ENCODE data around the gene ADGRF5.

Gene ADGRF5

GRCh38 chr6:46921731-46922130 lies at the start of gene ADGRF5:
Gene ADGRF5, minus strand, starts transcription at chr6:46921938. Its CDS starts 15,176 bp downstream, at chr6:46906762.
- DNase-seq (ENCODE audit: low read depth) = no peak

- DNase-seq (ENCODE audit: low read depth) = no peak
Measured at GRCh38 chr6:46969206-46969605, 47.5 kb upstream of the ADGRF5 start.

GRCh38 chr6:46967826-46968349 lies 46.1 kb upstream of the ADGRF5 start:
- no peak for DNase-seq (ENCODE audit: low read depth)

- no peak for DNase-seq (ENCODE audit: low read depth)
Measured at GRCh38 chr6:46964716-46965519, 43.2 kb upstream of the ADGRF5 start.

GRCh38 chr6:46963626-46964025 lies 41.9 kb upstream of the ADGRF5 start:
- no peak for DNase-seq (ENCODE audit: low read depth)

GRCh38 chr6:46963039-46963438 lies 41.3 kb upstream of the ADGRF5 start:
- DNase-seq (ENCODE audit: low read depth) = no peak

GRCh38 chr6:46961711-46962110 lies 40.0 kb upstream of the ADGRF5 start:
- DNase-seq (ENCODE audit: low read depth) = no peak

- DNase-seq (ENCODE audit: low read depth) = no peak
Measured at GRCh38 chr6:46961232-46961631, 39.5 kb upstream of the ADGRF5 start.

- no peak for DNase-seq (ENCODE audit: low read depth)
Measured at GRCh38 chr6:46959419-46959818, 37.7 kb upstream of the ADGRF5 start.

- no peak for DNase-seq (ENCODE audit: low read depth)
Measured at GRCh38 chr6:46956409-46956808, 34.7 kb upstream of the ADGRF5 start.

GRCh38 chr6:46954837-46955451 lies 33.2 kb upstream of the ADGRF5 start:
- DNase-seq (ENCODE audit: low read depth) = no peak

GRCh38 chr6:46953921-46954320 lies 32.2 kb upstream of the ADGRF5 start:
- no peak for DNase-seq (ENCODE audit: low read depth)

GRCh38 chr6:46949632-46950280 lies 28.0 kb upstream of the ADGRF5 start:
- no peak for DNase-seq (ENCODE audit: low read depth)

GRCh38 chr6:46948699-46949098 lies 27.0 kb upstream of the ADGRF5 start:
- DNase-seq (ENCODE audit: low read depth) = no peak

GRCh38 chr6:46947497-46947896 lies 25.8 kb upstream of the ADGRF5 start:
- no peak for DNase-seq (ENCODE audit: low read depth)

GRCh38 chr6:46940433-46941226 lies 18.9 kb upstream of the ADGRF5 start:
- DNase-seq (ENCODE audit: low read depth) = no peak

GRCh38 chr6:46937642-46938041 lies 15.9 kb upstream of the ADGRF5 start:
- no peak for DNase-seq (ENCODE audit: low read depth)

GRCh38 chr6:46935687-46936086 lies 13.9 kb upstream of the ADGRF5 start:
- no peak for DNase-seq (ENCODE audit: low read depth)

- no peak for DNase-seq (ENCODE audit: low read depth)
Measured at GRCh38 chr6:46933751-46934150, 12.0 kb upstream of the ADGRF5 start.

GRCh38 chr6:46932526-46933319 lies 11.0 kb upstream of the ADGRF5 start:
- DNase-seq (ENCODE audit: low read depth) = no peak

GRCh38 chr6:46931416-46931815 lies 9.7 kb upstream of the ADGRF5 start:
- no peak for DNase-seq (ENCODE audit: low read depth)
